Esophagus squamous epithelium (tissue), 4 donors: ENCODE measurements around the gene PLEKHH2.
"Not testable (repeated sequence)": the region's sequence is repeated elsewhere in the genome, so short reads cannot be mapped to it uniquely, and the experiment has no call there.

Experiments
- POLR2A ChIP-seq, 4 donors: fragments of 450-650 bp; IDR thresholded peaks; one replicate each; pipeline ENCODE4 v1.6.1; 2017; ENCODE audit warnings: antibody characterized with exemption in 4 of 4, mild to moderate bottlenecking in 4 of 4, moderate library complexity in 3 of 4
- TF ChIP-seq, protein P1 (sequence below), 6 experiments: fragments of 450-650 bp in 4 of 6; fragments of 200-600 bp in 2 of 6; sonication (generic) in 2 of 6; IDR thresholded peaks; one replicate each; pipeline ENCODE4 v1.5.1; 2016 to 2019; ENCODE audit warnings: antibody characterized with exemption in 6 of 6, mild to moderate bottlenecking in 4 of 6, moderate library complexity in 4 of 6

DNA sequence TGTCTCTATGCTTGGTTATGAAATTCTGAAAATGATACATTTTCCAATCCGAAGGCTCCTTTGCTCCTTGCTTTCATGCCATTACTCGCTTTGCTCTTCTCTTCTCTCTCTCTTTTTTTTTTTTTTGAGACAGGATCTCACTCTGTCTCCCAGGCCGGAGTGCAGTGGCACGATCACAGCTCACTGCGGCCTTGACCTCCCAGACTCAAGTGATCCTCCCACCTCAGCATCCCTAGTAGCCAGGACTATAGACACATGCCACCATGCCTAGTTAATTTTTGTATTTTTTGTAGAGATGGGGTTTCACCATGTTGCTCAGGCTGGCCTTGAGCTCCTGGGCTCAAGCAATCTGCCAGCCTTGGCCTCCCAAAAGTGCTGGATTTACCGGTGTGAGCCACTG, 61.1 kb downstream of the PLEKHH2 start:
- TF ChIP-seq POLR2A (IDR thresholded peaks at IDR 0.05), result not testable (repeated sequence)
- TF ChIP-seq, protein P1, sequence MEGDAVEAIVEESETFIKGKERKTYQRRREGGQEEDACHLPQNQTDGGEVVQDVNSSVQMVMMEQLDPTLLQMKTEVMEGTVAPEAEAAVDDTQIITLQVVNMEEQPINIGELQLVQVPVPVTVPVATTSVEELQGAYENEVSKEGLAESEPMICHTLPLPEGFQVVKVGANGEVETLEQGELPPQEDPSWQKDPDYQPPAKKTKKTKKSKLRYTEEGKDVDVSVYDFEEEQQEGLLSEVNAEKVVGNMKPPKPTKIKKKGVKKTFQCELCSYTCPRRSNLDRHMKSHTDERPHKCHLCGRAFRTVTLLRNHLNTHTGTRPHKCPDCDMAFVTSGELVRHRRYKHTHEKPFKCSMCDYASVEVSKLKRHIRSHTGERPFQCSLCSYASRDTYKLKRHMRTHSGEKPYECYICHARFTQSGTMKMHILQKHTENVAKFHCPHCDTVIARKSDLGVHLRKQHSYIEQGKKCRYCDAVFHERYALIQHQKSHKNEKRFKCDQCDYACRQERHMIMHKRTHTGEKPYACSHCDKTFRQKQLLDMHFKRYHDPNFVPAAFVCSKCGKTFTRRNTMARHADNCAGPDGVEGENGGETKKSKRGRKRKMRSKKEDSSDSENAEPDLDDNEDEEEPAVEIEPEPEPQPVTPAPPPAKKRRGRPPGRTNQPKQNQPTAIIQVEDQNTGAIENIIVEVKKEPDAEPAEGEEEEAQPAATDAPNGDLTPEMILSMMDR (IDR thresholded peaks at IDR 0.05), result not testable (repeated sequence)
